Measurements from ENCODE around the gene ARID4B. TPM values are rescaled to one million over a fixed set of nuclear protein-coding genes. Genes with fewer than 3 reads are reported as not detected.

The ARID4B gene
- total RNA-seq, 1 experiment from 2014 or later, result 28.3 TPM

DNA sequence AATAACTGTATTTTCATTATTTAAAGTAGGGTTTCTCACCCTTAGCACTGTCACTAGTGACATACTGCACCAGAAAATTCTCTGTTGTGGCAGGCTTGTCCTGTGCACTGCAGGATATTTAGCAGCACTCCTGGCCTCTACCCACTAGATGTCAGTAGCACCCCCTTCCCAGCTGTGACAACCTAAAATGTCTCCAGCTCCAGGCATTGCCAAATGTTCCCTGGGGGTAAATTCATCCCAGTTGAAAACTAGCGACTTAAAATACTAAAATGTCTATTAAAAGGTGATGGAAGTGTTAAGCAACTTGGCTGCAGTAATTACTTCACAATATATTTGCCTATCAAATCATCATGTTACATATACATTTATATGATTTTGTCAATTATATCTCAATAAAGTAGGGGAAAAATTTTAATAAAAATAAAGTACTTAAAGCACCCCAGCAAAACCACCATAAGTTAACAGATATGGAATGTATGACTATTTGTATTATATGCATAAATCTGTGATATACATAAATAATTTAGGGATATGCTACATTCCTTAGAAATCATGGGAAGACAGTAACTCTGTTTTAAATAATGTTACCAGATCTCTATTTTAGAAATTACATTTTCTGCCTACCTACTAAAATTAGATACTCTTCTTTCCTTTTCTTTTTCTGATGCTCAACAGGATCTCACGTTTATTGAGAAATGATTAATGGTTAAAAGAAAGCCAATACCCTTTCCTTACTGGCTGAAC, 74.6 kb downstream of the ARID4B start (continued):
- TF ChIP-seq, protein P1, sequence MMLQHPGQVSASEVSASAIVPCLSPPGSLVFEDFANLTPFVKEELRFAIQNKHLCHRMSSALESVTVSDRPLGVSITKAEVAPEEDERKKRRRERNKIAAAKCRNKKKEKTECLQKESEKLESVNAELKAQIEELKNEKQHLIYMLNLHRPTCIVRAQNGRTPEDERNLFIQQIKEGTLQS (IDR thresholded peaks at IDR 0.05), result no peak
- no peak for TF ChIP-seq ZNF274 (IDR thresholded peaks at IDR 0.05; ENCODE audit: low read depth, low read length)

DNA sequence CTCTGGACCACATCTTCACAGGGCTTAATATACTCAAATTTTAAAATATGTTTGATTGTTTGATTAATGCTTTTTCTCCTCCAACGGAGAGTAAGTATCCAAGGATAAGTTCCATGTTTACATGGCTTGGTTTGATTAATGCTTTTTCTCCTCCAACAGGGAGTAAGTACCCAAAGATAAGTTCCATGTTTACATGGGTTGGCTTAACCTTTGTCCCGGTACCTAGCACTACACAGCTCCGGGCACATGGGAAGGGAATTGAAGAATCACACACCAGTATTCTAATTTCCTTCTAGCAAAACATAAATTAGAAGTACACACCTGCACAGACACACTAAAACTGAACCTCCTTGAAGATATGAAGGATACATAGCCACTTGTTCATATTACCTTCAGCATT, 77.5 kb downstream of the ARID4B start:
- CTCF ChIA-PET, result interaction anchor here (5.0 kb wide), 1 partner anchor 165 kb away, joined by 47 read pairs; no protein-coding TSS in a partner anchor
- BruUV-seq (replicated peaks), result no TSS peak
- intact Hi-C loops (cut with micrococcal nuclease), result loop anchor here (5.0 to 10.0 kb wide), 3 partner anchors 77 to 724 kb away; partner anchors contain the start of genes ARID4B and GGPS1
- H3K4me1 ChIP-seq (ENCODE audit: control insufficient read depth in 1 of 2, insufficient read depth in 2 of 2, low read length in 2 of 2), result no peaks in the 10 kb centered on the region
- no peak for ATAC-seq
- H3K4me3 ChIP-seq (replicated peaks in 1 of 2; ENCODE audit: low read depth in 1 of 2, low read length in 2 of 2), result no peak overlapping the region
- H3K9me2 ChIP-seq (ENCODE audit: insufficient read depth), result no peaks in the 10 kb centered on the region
- H3K9me3 ChIP-seq (ENCODE audit: control insufficient read depth in 1 of 2, insufficient read depth in 1 of 2, low read depth in 1 of 2, low read length in 2 of 2), result no peaks in the 10 kb centered on the region
- POLR2A ChIA-PET, result no interaction called here
- no peak overlapping the region for H3K9ac ChIP-seq (ENCODE audit: low read length)
- no peak overlapping the region for H2AFZ ChIP-seq (ENCODE audit: low read depth, low read length, poor library complexity, severe bottlenecking)
- H3K36me3 ChIP-seq (ENCODE audit: control insufficient read depth in 1 of 2, insufficient read depth in 2 of 2, low read length in 2 of 2), result peaks cover 2 to 4% of the 10 kb centered on the region in 2 experiments; a peak in 3 of 4 replicates
- H3K27me3 ChIP-seq (ENCODE audit: insufficient read depth, low read length), result no peaks in the 10 kb centered on the region
- DNase-seq (ENCODE audit: low read depth, low spot score), result no peak
- RAD21 ChIA-PET (ENCODE audit: low non-redundant PET in 1 of 2, low total read pairs in 2 of 2, uncharacterized antibody in 2 of 2, unreplicated experiment in 2 of 2), result no interaction called here
- peaks cover 15% of the 10 kb centered on the region for H3K79me2 ChIP-seq (ENCODE audit: insufficient read depth, low read length)
- H3K27ac ChIP-seq (ENCODE audit: low read depth, low read length), result no peak overlapping the region
- no peaks in the 10 kb centered on the region for H4K20me1 ChIP-seq (ENCODE audit: insufficient read depth)
- no peak overlapping the region for H3K4me2 ChIP-seq (ENCODE audit: low read length)
- TF ChIP-seq TCF7L2 (IDR thresholded peaks at IDR 0.05; ENCODE audit: borderline replicate concordance, extremely low read depth, insufficient read depth, insufficient read length) (no peak), FOSL1 (IDR thresholded peaks at IDR 0.05; ENCODE audit: low read depth) (no peak), POLR2A (IDR thresholded peaks at IDR 0.05; ENCODE audit: borderline replicate concordance, extremely low read depth, insufficient read depth, insufficient read length) (no peak), EGR1 (IDR thresholded peaks at IDR 0.05; ENCODE audit: low read depth) (no peak), CEBPB (IDR thresholded peaks at IDR 0.05; ENCODE audit: low read depth) (no peak), ZNF274 (IDR thresholded peaks at IDR 0.05; ENCODE audit: low read depth, low read length) (no peak), POLR2AphosphoS5 (IDR thresholded peaks at IDR 0.05; ENCODE audit: low read depth, low read length) (no peak), RAD21 (IDR thresholded peaks at IDR 0.05; ENCODE audit: low read depth) (no peak), SRF (IDR thresholded peaks at IDR 0.05; ENCODE audit: low read depth) (no peak), JUND (IDR thresholded peaks at IDR 0.05) (no peak), CBX3 (IDR thresholded peaks at IDR 0.05; ENCODE audit: low read depth) (no peak), SP1 (IDR thresholded peaks at IDR 0.05; ENCODE audit: low read depth) (no peak), ZFX (IDR thresholded peaks at IDR 0.05) (no peak)
- TF ChIP-seq, protein P2, sequence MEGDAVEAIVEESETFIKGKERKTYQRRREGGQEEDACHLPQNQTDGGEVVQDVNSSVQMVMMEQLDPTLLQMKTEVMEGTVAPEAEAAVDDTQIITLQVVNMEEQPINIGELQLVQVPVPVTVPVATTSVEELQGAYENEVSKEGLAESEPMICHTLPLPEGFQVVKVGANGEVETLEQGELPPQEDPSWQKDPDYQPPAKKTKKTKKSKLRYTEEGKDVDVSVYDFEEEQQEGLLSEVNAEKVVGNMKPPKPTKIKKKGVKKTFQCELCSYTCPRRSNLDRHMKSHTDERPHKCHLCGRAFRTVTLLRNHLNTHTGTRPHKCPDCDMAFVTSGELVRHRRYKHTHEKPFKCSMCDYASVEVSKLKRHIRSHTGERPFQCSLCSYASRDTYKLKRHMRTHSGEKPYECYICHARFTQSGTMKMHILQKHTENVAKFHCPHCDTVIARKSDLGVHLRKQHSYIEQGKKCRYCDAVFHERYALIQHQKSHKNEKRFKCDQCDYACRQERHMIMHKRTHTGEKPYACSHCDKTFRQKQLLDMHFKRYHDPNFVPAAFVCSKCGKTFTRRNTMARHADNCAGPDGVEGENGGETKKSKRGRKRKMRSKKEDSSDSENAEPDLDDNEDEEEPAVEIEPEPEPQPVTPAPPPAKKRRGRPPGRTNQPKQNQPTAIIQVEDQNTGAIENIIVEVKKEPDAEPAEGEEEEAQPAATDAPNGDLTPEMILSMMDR (IDR thresholded peaks at IDR 0.05 in 2 of 3, conservative IDR thresholded peaks at IDR 0.05 in 1 of 3; ENCODE audit: borderline replicate concordance in 1 of 3, insufficient read depth in 1 of 3, low read depth in 2 of 3, low read length in 2 of 3), result no peak
- TF ChIP-seq, protein P3, sequence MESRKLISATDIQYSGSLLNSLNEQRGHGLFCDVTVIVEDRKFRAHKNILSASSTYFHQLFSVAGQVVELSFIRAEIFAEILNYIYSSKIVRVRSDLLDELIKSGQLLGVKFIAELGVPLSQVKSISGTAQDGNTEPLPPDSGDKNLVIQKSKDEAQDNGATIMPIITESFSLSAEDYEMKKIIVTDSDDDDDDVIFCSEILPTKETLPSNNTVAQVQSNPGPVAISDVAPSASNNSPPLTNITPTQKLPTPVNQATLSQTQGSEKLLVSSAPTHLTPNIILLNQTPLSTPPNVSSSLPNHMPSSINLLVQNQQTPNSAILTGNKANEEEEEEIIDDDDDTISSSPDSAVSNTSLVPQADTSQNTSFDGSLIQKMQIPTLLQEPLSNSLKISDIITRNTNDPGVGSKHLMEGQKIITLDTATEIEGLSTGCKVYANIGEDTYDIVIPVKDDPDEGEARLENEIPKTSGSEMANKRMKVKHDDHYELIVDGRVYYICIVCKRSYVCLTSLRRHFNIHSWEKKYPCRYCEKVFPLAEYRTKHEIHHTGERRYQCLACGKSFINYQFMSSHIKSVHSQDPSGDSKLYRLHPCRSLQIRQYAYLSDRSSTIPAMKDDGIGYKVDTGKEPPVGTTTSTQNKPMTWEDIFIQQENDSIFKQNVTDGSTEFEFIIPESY (IDR thresholded peaks at IDR 0.05; ENCODE audit: extremely low read depth, insufficient replicate concordance, low read length), result no peak
- TF ChIP-seq, protein P1 (IDR thresholded peaks at IDR 0.05), result no peak
- TF ChIP-seq, protein P4, sequence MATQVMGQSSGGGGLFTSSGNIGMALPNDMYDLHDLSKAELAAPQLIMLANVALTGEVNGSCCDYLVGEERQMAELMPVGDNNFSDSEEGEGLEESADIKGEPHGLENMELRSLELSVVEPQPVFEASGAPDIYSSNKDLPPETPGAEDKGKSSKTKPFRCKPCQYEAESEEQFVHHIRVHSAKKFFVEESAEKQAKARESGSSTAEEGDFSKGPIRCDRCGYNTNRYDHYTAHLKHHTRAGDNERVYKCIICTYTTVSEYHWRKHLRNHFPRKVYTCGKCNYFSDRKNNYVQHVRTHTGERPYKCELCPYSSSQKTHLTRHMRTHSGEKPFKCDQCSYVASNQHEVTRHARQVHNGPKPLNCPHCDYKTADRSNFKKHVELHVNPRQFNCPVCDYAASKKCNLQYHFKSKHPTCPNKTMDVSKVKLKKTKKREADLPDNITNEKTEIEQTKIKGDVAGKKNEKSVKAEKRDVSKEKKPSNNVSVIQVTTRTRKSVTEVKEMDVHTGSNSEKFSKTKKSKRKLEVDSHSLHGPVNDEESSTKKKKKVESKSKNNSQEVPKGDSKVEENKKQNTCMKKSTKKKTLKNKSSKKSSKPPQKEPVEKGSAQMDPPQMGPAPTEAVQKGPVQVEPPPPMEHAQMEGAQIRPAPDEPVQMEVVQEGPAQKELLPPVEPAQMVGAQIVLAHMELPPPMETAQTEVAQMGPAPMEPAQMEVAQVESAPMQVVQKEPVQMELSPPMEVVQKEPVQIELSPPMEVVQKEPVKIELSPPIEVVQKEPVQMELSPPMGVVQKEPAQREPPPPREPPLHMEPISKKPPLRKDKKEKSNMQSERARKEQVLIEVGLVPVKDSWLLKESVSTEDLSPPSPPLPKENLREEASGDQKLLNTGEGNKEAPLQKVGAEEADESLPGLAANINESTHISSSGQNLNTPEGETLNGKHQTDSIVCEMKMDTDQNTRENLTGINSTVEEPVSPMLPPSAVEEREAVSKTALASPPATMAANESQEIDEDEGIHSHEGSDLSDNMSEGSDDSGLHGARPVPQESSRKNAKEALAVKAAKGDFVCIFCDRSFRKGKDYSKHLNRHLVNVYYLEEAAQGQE (IDR thresholded peaks at IDR 0.05; ENCODE audit: low read depth), result no peak
